Neural crest cell (in vitro differentiated cells): ENCODE results near the gene PAX2. TPM values are rescaled to one million over a fixed set of nuclear protein-coding genes. Genes with fewer than 3 reads are reported as not detected.

ENCODE experiments used
- DNase-seq: peaks from one replicate; pipeline ENCODE4 v3.0.0; 2021; ENCODE audit warnings: low read depth, mixed read lengths, low spot score
- H3K27ac Mint-ChIP-seq: one replicate; pipeline ENCODE4 v1.8.0; 2021; ENCODE audit warnings: mild to moderate bottlenecking, mixed read lengths; ENCODE audit not compliant: unreplicated experiment
- H3K27me3 Mint-ChIP-seq: 2 replicates; pipeline ENCODE4 v1.8.0; 2021; ENCODE audit warnings: low read depth, mild to moderate bottlenecking, mixed read lengths
- H3K36me3 Mint-ChIP-seq: 2 replicates; pipeline ENCODE4 v1.8.0; 2021; ENCODE audit warnings: low read depth, mild to moderate bottlenecking, mixed read lengths
- H3K4me1 Mint-ChIP-seq: 2 replicates; pipeline ENCODE4 v1.8.0; 2021; ENCODE audit warnings: mixed read lengths
- H3K4me3 Mint-ChIP-seq: one replicate; pipeline ENCODE4 v1.8.0; 2021; ENCODE audit warnings: mild to moderate bottlenecking, mixed read lengths
- H3K9me3 Mint-ChIP-seq: 2 replicates; pipeline ENCODE4 v1.8.0; 2021; ENCODE audit warnings: mixed read lengths
- CTCF ChIP-seq: fragments of 200-600 bp; sonication (generic); conservative IDR thresholded peaks from 2 replicates; pipeline ENCODE4 v1.5.0; 2021; ENCODE audit warnings: antibody characterized with exemption, mild to moderate bottlenecking
- total RNA-seq: library from RNA; stranded (reverse); gene quantifications from 2 replicates; pipeline ENCODE4 v1.2.1, GENCODE V29; 2021

The PAX2 gene
- total RNA-seq, 1 donor from 2014 or later, result 1.5 TPM

GRCh38 chr10:100824886-100825285, 79.5 kb downstream of the PAX2 start:
- no peak for TF ChIP-seq CTCF
- Mint-ChIP-seq H3K4me3 (no peak overlapping the region), H3K27me3 (peaks cover 95% of the 10 kb centered on the region), H3K9me3 (no peaks in the 10 kb centered on the region), H3K27ac (no peak overlapping the region), H3K4me1 (peaks cover 19% of the 10 kb centered on the region), H3K36me3 (no peaks in the 10 kb centered on the region)
- DNase-seq, result no peak

- Mint-ChIP-seq H3K27me3 (peaks cover 90% of the 10 kb centered on the region), H3K4me1 (peaks cover 19% of the 10 kb centered on the region), H3K27ac (no peak overlapping the region), H3K4me3 (peak overlapping the region; percentile 74), H3K9me3 (no peaks in the 10 kb centered on the region), H3K36me3 (no peaks in the 10 kb centered on the region)
- no peak for DNase-seq
- no peak for TF ChIP-seq CTCF
Measured at GRCh38 chr10:100825325-100825875, 80.0 kb downstream of the PAX2 start.

GRCh38 chr10:100826031-100826651, 80.8 kb downstream of the PAX2 start:
- no peak for TF ChIP-seq CTCF
- Mint-ChIP-seq H3K36me3 (no peaks in the 10 kb centered on the region), H3K27ac (no peak overlapping the region), H3K4me3 (no peak overlapping the region), H3K27me3 (peaks cover 82% of the 10 kb centered on the region), H3K4me1 (peaks cover 19% of the 10 kb centered on the region), H3K9me3 (no peaks in the 10 kb centered on the region)
- no peak for DNase-seq

- H3K27me3 Mint-ChIP-seq, result peaks cover 78% of the 10 kb centered on the region
- H3K9me3 Mint-ChIP-seq, result no peaks in the 10 kb centered on the region
- H3K4me3 Mint-ChIP-seq, result no peak overlapping the region
- no peak overlapping the region for H3K27ac Mint-ChIP-seq
- H3K36me3 Mint-ChIP-seq, result no peaks in the 10 kb centered on the region
- H3K4me1 Mint-ChIP-seq, result peaks cover 19% of the 10 kb centered on the region
- no peak for DNase-seq
- TF ChIP-seq CTCF, result no peak
Measured at GRCh38 chr10:100826661-100826982, 81.2 kb downstream of the PAX2 start.

- DNase-seq, result no peak
- Mint-ChIP-seq H3K27ac (no peak overlapping the region), H3K27me3 (peaks cover 72% of the 10 kb centered on the region), H3K9me3 (no peaks in the 10 kb centered on the region), H3K4me1 (peaks cover 19% of the 10 kb centered on the region), H3K36me3 (no peaks in the 10 kb centered on the region), H3K4me3 (peak overlapping the region; percentile 52)
- peak; percentile 39 for TF ChIP-seq CTCF
Measured at GRCh38 chr10:100826983-100827818, 81.8 kb downstream of the PAX2 start.
